TTC549 (cell line): ENCODE data around the gene RAC2.

Experiments
- FAIRE-seq: peaks from 2 replicates; lab custom pipeline; 2012; peaks lifted over from hg19 to GRCh38; lab: Jason Lieb, UNC

RAC2 gene

GRCh38 chr22:37186228-37186996 is 57.7 kb downstream of the RAC2 start:
- peak; percentile 25 for FAIRE-seq

DNA sequence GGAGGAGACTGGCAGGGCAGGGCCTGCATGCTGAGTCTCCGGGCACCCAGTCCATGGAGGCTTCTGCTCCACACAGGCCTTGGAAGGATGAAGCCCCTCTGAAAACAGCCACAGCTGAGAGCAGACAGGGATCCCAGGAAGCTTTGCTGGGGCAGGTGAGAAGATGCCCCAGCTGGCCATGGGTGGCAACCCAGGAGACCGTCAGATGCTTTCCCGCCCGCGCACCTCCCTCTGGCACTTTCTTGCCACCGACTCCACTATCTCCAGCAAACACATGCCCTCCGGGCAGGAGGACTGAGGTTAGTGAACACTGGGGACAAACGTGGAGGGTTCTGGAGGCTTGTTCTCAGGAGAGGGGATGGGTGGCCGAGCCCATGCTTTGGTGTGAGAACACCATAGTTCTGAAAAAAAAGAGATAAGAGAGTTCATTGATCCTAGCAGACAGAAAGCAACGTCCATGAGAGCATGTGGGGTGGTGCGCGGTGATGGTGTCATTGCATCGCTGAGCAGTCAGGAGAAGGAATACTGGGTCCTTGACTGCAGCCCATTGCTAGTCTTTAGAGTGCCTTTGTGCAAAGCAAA is 58.3 kb downstream of the RAC2 start:
- no peak for FAIRE-seq

- FAIRE-seq = no peak
Observed at GRCh38 chr22:37184816-37185541, 59.1 kb downstream of the RAC2 start.

GRCh38 chr22:37184380-37184755 is 59.7 kb downstream of the RAC2 start:
- no peak for FAIRE-seq

- no peak for FAIRE-seq
Observed at GRCh38 chr22:37183432-37184379, 60.4 kb downstream of the RAC2 start.

DNA sequence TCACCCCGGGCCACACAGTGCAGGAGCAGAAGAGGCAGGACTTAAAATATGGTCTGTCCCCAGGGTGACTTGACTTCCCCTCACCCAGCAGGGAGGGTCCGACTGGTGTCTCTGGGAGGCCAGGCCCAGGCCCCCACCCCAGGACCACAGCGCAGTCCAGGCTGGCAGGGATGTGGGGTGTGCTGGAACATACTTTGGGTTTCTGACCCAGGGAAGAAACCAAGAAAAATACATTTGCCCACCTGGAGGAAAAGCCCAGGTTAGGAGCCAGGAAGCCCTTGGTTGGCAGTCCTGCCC is 61.2 kb downstream of the RAC2 start:
- FAIRE-seq = no peak

- FAIRE-seq = no peak
Observed at GRCh38 chr22:37182101-37182948, 61.7 kb downstream of the RAC2 start.

DNA sequence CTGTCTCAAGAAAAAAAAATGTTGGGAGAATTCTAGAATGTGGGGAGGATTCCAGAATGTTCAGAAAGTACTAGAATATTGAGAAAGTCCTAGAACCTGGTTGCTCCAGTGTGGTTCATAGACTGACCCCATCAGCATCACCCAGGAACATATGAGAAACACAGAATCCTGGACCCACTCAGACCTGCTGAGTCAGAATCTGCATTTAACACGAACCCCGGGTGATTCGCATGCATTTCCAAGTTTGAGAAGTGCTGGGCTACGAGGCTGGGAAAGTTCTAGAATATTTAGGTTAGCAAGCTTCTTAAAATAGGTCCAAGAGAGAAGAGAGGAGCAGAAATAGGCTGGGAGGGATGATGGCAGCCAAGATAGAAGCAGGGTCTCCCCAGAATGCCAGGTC is 62.4 kb downstream of the RAC2 start:
- FAIRE-seq = no peak

- FAIRE-seq = no peak
Observed at GRCh38 chr22:37180531-37181231, 63.4 kb downstream of the RAC2 start.

DNA sequence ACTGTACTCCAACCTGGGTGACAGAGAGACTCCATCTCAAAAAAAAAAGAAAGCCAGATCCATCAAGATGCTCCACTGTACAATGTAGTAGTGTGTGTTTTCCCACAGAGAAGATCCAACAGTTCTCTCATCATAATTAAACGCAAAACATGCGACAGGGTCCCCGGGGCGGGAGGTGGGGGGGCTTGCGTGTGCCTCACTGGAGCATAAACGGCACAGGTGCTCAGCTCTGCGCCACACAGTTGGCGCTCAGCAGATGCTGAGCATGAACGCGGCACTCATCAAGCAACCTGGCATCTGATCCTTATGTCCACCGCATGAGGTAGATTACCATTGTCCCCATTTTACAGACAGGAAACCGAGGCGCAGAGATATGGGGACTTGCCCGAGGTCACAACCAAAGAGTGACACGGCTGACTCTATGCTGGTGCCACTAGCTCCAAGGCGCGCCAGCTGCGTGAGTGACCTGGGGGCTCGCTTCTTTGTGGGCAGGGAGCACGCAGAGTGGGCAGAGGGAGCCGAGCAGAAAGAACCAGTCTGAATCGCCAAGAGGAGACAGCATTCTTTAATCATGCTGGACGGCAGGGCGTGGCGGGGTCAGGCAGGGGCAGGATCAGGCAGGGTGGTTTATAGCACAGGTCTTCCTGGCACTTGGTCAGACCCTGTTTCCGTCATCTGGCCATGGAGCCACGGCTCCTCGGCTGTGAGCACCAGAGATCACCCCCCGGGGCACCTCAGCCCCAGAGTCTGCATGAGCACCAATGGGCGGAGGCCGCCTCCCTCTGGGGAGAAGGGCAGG is 64.2 kb downstream of the RAC2 start:
- FAIRE-seq = no peak

GRCh38 chr22:37179126-37179470 is 65.0 kb downstream of the RAC2 start:
- no peak for FAIRE-seq

- FAIRE-seq = no peak
Observed at GRCh38 chr22:37178350-37179125, 65.5 kb downstream of the RAC2 start.

DNA sequence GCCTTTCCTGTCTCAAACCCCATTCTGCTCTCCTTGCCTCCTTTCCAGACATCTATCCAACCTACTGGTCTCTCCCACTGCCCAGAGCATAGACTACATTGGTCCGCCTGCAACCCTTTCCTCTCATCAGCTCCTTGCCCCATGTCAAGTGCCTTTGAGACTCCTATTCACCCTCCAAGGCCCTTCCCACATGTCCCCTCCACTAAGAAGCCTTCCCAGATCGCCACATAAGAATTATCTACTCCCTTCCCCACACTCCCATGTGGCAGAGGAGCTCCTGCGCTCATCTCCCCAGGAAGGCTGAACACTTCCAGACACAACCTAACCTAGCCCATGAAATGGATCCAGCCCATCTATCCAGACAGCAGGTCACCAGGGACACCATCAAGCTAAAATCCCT is 66.3 kb downstream of the RAC2 start:
- FAIRE-seq = no peak

DNA sequence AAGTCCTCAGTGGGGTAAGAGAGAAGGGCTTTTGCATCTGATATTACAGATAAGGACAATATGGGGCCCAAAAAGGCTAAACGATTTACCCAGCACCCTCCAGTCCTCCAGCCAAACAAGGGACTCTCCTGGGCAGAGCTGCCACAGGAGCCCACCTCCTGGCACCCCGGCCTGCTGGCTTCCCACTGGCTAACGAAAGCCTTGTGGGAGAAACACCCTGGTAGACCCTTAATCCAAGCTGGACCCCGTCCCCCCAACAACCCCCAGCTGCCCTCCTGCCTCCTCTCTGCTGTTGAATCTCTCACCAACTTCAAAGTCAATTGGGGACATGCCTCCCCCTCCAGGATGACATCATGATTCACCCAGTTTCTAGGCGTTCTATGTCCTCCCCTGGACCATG is 66.8 kb downstream of the RAC2 start:
- no peak for FAIRE-seq

GRCh38 chr22:37176464-37177061 is 67.5 kb downstream of the RAC2 start:
- no peak for FAIRE-seq

- no peak for FAIRE-seq
Observed at GRCh38 chr22:37175414-37176281, 68.4 kb downstream of the RAC2 start.
